Measurements from ENCODE around the gene CEP192.

CEP192 gene

DNA sequence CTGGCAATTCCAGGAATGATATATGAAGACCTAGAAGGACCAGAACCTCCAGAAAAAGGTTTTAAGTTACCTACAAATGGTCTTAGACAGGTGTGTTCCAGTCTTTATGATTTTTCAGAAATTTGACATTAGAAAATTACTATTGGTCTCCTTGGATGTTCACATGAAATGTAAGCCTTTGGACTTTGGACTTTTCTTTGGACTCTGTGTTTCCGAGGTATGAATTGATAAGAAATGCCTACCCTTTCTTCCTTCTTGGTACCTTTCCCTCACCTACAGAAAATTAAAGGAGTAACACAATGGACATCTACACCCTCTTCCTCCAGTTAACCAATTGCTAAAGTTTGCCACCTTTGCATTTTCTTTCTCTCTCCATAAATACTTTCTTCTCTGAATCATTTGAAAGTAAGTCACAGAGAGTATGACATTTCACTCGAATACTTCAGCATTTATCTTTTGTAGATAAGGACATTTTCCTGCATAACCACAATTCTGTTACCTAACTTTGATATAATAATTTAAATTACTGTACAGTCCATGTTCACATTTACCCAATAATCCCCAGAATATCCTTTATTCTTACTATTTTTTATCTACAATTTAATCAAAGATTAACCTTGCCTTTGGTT lies 26.2 kb downstream of the CEP192 start:
- H3F3A ChIP-seq (ENCODE audit: insufficient read depth, low read length): no peaks in the 10 kb centered on the region
- no peak overlapping the region for H3K27ac ChIP-seq (ENCODE audit: low read depth, low read length, poor library complexity, severe bottlenecking)
- H2AFZ ChIP-seq (ENCODE audit: low read length): no peak overlapping the region
- no peaks in the 10 kb centered on the region for H3K4me1 ChIP-seq (ENCODE audit: insufficient read depth, low read length, severe bottlenecking)
- TF ChIP-seq EZH2 (IDR thresholded peaks at IDR 0.05; ENCODE audit: borderline replicate concordance, low read length): no peak
- no peak for TF ChIP-seq CTCF (IDR thresholded peaks at IDR 0.05; ENCODE audit: low read length)
- H3K4me2 ChIP-seq (ENCODE audit: low read length): no peak overlapping the region
- peaks cover 7% of the 10 kb centered on the region; the same call in 1 of the 2 replicates for H3K79me2 ChIP-seq (ENCODE audit: insufficient read depth, low read length)
- no peak overlapping the region for H3K4me3 ChIP-seq (ENCODE audit: low read depth, low read length, poor library complexity, severe bottlenecking)
- H3K9me2 ChIP-seq (ENCODE audit: low read depth, low read length): no peaks in the 10 kb centered on the region
- peaks cover 99% of the 10 kb centered on the region for H3K36me3 ChIP-seq (ENCODE audit: insufficient read depth, low read length)
- H3K9me3 ChIP-seq (ENCODE audit: low read length): peaks cover 4% of the 10 kb centered on the region; the same call in 1 of the 2 replicates
- no peaks in the 10 kb centered on the region for H3K27me3 ChIP-seq (ENCODE audit: insufficient read depth, low read length)
- no peak overlapping the region for H3K9ac ChIP-seq (ENCODE audit: low read length)
- no peaks in the 10 kb centered on the region for H4K20me1 ChIP-seq (ENCODE audit: insufficient read depth, low read length)

- Histone ChIP-seq H3K4me1 (ENCODE audit: insufficient read depth, low read length, severe bottlenecking) (no peaks in the 10 kb centered on the region), H3K9me3 (ENCODE audit: low read length) (peaks cover 4% of the 10 kb centered on the region; the same call in 1 of the 2 replicates), H3K9ac (ENCODE audit: low read length) (no peak overlapping the region), H3K4me2 (ENCODE audit: low read length) (no peak overlapping the region), H3K27ac (ENCODE audit: low read depth, low read length, poor library complexity, severe bottlenecking) (no peak overlapping the region), H3K79me2 (ENCODE audit: insufficient read depth, low read length) (peaks cover 15% of the 10 kb centered on the region; the same call in 1 of the 2 replicates), H3K4me3 (ENCODE audit: low read depth, low read length, poor library complexity, severe bottlenecking) (no peak overlapping the region), H3K27me3 (ENCODE audit: insufficient read depth, low read length) (no peaks in the 10 kb centered on the region), H4K20me1 (ENCODE audit: insufficient read depth, low read length) (no peaks in the 10 kb centered on the region), H2AFZ (ENCODE audit: low read length) (no peak overlapping the region), H3K9me2 (ENCODE audit: low read depth, low read length) (no peaks in the 10 kb centered on the region), H3F3A (ENCODE audit: insufficient read depth, low read length) (no peaks in the 10 kb centered on the region), H3K36me3 (ENCODE audit: insufficient read depth, low read length) (peaks cover 99% of the 10 kb centered on the region)
- TF ChIP-seq EZH2 (IDR thresholded peaks at IDR 0.05; ENCODE audit: borderline replicate concordance, low read length): no peak
- TF ChIP-seq CTCF (IDR thresholded peaks at IDR 0.05; ENCODE audit: low read length): no peak
These were observed 27.2 kb downstream of the CEP192 start for GRCh38 chr18:13018374-13018773.

DNA sequence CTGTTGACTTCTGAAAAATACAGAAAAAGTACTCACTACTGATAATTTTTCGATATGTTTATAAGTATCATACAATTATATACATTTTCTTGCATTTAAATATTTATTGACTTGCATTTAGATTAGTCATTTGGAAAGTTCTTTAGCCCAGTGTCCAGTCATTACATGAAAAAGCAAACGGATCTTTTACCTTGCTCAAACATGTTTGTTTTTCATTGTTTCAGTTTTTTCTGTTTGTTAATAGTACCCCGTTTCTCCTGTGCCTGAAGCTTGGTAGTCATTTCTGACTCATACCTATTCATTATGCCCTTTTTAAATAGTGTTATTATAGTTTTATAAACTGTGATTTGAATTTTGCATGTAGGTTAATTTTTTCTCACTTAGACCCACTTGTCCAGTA lies 28.1 kb downstream of the CEP192 start:
- Histone ChIP-seq H4K20me1 (ENCODE audit: insufficient read depth, low read length) (no peaks in the 10 kb centered on the region), H3K4me3 (ENCODE audit: low read depth, low read length, poor library complexity, severe bottlenecking) (no peak overlapping the region), H3K79me2 (ENCODE audit: insufficient read depth, low read length) (peaks cover 24% of the 10 kb centered on the region; the same call in 1 of the 2 replicates), H3F3A (ENCODE audit: insufficient read depth, low read length) (no peaks in the 10 kb centered on the region), H3K27ac (ENCODE audit: low read depth, low read length, poor library complexity, severe bottlenecking) (no peak overlapping the region), H3K4me2 (ENCODE audit: low read length) (no peak overlapping the region), H3K4me1 (ENCODE audit: insufficient read depth, low read length, severe bottlenecking) (no peaks in the 10 kb centered on the region), H3K9me2 (ENCODE audit: low read depth, low read length) (no peaks in the 10 kb centered on the region), H3K27me3 (ENCODE audit: insufficient read depth, low read length) (no peaks in the 10 kb centered on the region), H3K9ac (ENCODE audit: low read length) (no peak overlapping the region), H3K36me3 (ENCODE audit: insufficient read depth, low read length) (peaks cover 99% of the 10 kb centered on the region), H3K9me3 (ENCODE audit: low read length) (peaks cover 4% of the 10 kb centered on the region; the same call in 1 of the 2 replicates), H2AFZ (ENCODE audit: low read length) (no peak overlapping the region)
- TF ChIP-seq EZH2 (IDR thresholded peaks at IDR 0.05; ENCODE audit: borderline replicate concordance, low read length): no peak
- no peak for TF ChIP-seq CTCF (IDR thresholded peaks at IDR 0.05; ENCODE audit: low read length)
